ENCODE data around the gene DHRS12. TPM values are rescaled to one million over a fixed set of nuclear protein-coding genes. Genes with fewer than 3 reads are reported as not detected.

The DHRS12 gene
- total and polyA plus RNA-seq, 8 donors: 13.8 to 39.4 (median 26.5) TPM

DNA sequence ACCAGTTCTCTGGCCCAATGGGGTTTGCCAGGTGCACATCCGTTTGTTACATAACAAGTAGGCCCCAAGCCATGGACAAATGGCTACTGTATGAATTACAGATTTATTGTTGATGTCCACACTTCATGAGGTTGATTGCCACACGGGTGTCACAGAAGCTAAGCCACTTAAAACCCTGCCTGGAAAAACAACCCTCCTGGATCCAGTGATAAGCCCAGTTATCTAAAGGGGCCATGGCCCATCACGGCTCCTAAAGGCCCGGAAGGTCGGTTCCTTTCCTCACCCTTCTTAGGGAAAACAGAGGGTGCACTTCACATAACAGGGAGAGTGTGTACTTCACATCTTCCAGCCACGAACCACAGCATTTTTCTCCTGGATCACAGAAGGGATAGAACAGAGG is 37.0 kb upstream of the DHRS12 start:
- 84 to 93% methylated on average over 6 of the region's 6 CpGs for WGBS, 2 donors
- H3K27me3 ChIP-seq: no peaks in the 10 kb centered on the region
- FAIRE-seq: no peak
- no peak for DNase-seq
- intact Hi-C loops (cut with DNase I): no loop called here
- no peaks in the 10 kb centered on the region for H3K4me1 ChIP-seq
- ATAC-seq: no peak
- H3K9me3 ChIP-seq: no peaks in the 10 kb centered on the region
- no peak overlapping the region for H3K27ac ChIP-seq
- no peak for TF ChIP-seq CTCF (IDR thresholded peaks at IDR 0.05)
- no peak overlapping the region for H3K4me3 ChIP-seq
- no peaks in the 10 kb centered on the region for H3K36me3 ChIP-seq

DNA sequence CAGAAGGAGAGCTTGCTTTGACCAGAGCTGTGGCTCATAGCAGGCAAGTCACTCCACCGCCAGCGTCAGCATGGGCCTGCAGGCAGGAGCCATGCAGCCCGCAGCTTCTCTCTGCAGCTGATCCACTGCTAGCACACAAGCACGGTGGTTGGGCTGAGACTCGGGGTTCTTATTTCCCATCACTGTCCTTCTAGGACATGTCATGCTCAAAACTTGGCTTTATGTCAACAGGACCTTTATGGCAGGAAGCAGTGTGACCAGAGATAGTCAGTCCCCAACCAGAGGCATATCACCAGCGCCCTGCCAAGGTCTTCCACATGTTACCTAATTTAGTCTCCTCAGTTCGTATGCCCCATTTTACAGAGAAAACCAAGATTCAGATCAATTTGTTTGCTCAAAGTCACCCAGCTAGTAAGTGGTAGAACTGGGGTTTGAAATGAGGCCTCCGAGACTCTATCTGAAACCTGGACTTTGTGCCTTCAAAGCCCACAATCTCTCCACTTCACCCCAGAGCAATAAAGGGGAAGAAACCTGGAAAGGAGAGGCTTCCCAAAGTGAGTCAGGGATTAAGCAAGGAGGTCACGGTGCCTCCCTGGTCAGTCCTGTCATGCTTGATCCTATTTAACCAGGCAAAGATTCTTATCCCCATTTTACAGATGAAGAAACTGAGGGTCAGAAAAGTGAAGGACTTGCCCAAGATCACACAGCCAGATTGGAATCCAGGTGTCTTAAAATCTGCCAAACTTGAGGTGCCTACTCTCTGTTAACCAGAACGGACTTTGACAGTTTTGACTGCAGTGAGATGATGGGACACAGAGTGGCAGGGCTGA is 36.0 kb upstream of the DHRS12 start:
- H3K4me1 ChIP-seq: no peaks in the 10 kb centered on the region
- no peaks in the 10 kb centered on the region for H3K36me3 ChIP-seq
- TF ChIP-seq CTCF (IDR thresholded peaks at IDR 0.05): no peak
- no peaks in the 10 kb centered on the region for H3K27me3 ChIP-seq
- 82 to 87% methylated on average over 10 of the region's 10 CpGs for WGBS, 2 donors
- FAIRE-seq (no peak), ATAC-seq (no peak), DNase-seq (no peak)
- H3K9me3 ChIP-seq: no peaks in the 10 kb centered on the region
- no peak overlapping the region for H3K4me3 ChIP-seq
- no peak overlapping the region for H3K27ac ChIP-seq
- intact Hi-C loops (cut with DNase I): no loop called here

- Histone ChIP-seq H3K27ac (no peak overlapping the region), H3K36me3 (no peaks in the 10 kb centered on the region), H3K27me3 (no peaks in the 10 kb centered on the region), H3K9me3 (no peaks in the 10 kb centered on the region), H3K4me1 (no peaks in the 10 kb centered on the region), H3K4me3 (no peak overlapping the region)
- intact Hi-C loops (cut with DNase I): no loop called here
- TF ChIP-seq CTCF (IDR thresholded peaks at IDR 0.05): no peak
- 87 to 93% methylated on average over 8 of the region's 8 CpGs for WGBS, 2 donors
- DNase-seq (no peak), FAIRE-seq (no peak), ATAC-seq (no peak)
These were observed 34.4 kb upstream of the DHRS12 start for GRCh38 chr13:51838240-51838846.

- 84 to 94% methylated on average over 3 of the region's 3 CpGs for WGBS, 2 donors
- FAIRE-seq (no peak), DNase-seq (no peak), ATAC-seq (no peak)
- H3K4me1 ChIP-seq: no peaks in the 10 kb centered on the region
- TF ChIP-seq CTCF (IDR thresholded peaks at IDR 0.05): no peak
- no peaks in the 10 kb centered on the region for H3K36me3 ChIP-seq
- no peaks in the 10 kb centered on the region for H3K27me3 ChIP-seq
- no peak overlapping the region for H3K4me3 ChIP-seq
- H3K27ac ChIP-seq: no peak overlapping the region
- no peaks in the 10 kb centered on the region for H3K9me3 ChIP-seq
- intact Hi-C loops (cut with DNase I): no loop called here
These were observed 33.1 kb upstream of the DHRS12 start for GRCh38 chr13:51837016-51837415.

Measured in pancreas (tissue), 10 donors.